SW480 (cell line): ENCODE measurements around the gene ALG13.
A peak's percentile ranks its signal among the peaks of the same experiment; 100 is the strongest.
"Not testable (repeated sequence)": the region's sequence is repeated elsewhere in the genome, so short reads cannot be mapped to it uniquely, and the experiment has no call there.

Source experiments
- DNase-seq: peaks from one replicate; pipeline ENCODE4 v3.0.0-alpha.2; 2016; ENCODE audit warnings: low spot score

The ALG13 gene

GRCh38 chrX:111680988-111681779 is at the start of gene ALG13:
Gene ALG13 (plus strand): TSS chrX:111681170. CDS start chrX:111681219, 49 bp downstream.
- DNase-seq = peak; percentile 83

- no peak for DNase-seq
Measured at GRCh38 chrX:111634823-111635729, 45.9 kb upstream of the ALG13 start.

- no peak for DNase-seq
Measured at GRCh38 chrX:111641969-111642368, 39.0 kb upstream of the ALG13 start.

- DNase-seq = not testable (repeated sequence)
Measured at GRCh38 chrX:111645165-111645564, 35.8 kb upstream of the ALG13 start.

- no peak for DNase-seq
Measured at GRCh38 chrX:111645607-111646006, 35.4 kb upstream of the ALG13 start.

GRCh38 chrX:111646515-111646914 is 34.5 kb upstream of the ALG13 start:
- DNase-seq = no peak

GRCh38 chrX:111648802-111649201 is 32.2 kb upstream of the ALG13 start:
- DNase-seq = no peak

- no peak for DNase-seq
Measured at GRCh38 chrX:111649638-111650037, 31.3 kb upstream of the ALG13 start.

- DNase-seq = no peak
Measured at GRCh38 chrX:111650845-111651244, 30.1 kb upstream of the ALG13 start.

- peak; percentile 1 for DNase-seq
Measured at GRCh38 chrX:111652719-111653118, 28.3 kb upstream of the ALG13 start.

- DNase-seq = no peak
Measured at GRCh38 chrX:111661241-111661640, 19.7 kb upstream of the ALG13 start.

- no peak for DNase-seq
Measured at GRCh38 chrX:111662292-111662691, 18.7 kb upstream of the ALG13 start.

- no peak for DNase-seq
Measured at GRCh38 chrX:111671668-111672067, 9.3 kb upstream of the ALG13 start.

- no peak for DNase-seq
Measured at GRCh38 chrX:111687305-111687704, 6.3 kb downstream of the ALG13 start.

GRCh38 chrX:111695297-111695880 is 14.4 kb downstream of the ALG13 start:
- DNase-seq = no peak

GRCh38 chrX:111719426-111720210 is 38.6 kb downstream of the ALG13 start:
- no peak for DNase-seq

GRCh38 chrX:111728096-111728495 is 47.1 kb downstream of the ALG13 start:
- DNase-seq = no peak

- no peak for DNase-seq
Measured at GRCh38 chrX:111731351-111731750, 50.4 kb downstream of the ALG13 start.

GRCh38 chrX:111736571-111736970 is 55.6 kb downstream of the ALG13 start:
- no peak for DNase-seq

- no peak for DNase-seq
Measured at GRCh38 chrX:111742018-111742417, 61.0 kb downstream of the ALG13 start.

- no peak for DNase-seq
Measured at GRCh38 chrX:111743316-111743715, 62.3 kb downstream of the ALG13 start.

- DNase-seq = no peak
Measured at GRCh38 chrX:111756486-111756885, 75.5 kb downstream of the ALG13 start.
